ENCODE data around the gene SUFU. TPM values are rescaled to one million over a fixed set of nuclear protein-coding genes. Genes with fewer than 3 reads are reported as not detected.

Gene SUFU
- total and polyA plus RNA-seq, 10 donors, result 2.0 to 21.9 (median 13.0) TPM

DNA sequence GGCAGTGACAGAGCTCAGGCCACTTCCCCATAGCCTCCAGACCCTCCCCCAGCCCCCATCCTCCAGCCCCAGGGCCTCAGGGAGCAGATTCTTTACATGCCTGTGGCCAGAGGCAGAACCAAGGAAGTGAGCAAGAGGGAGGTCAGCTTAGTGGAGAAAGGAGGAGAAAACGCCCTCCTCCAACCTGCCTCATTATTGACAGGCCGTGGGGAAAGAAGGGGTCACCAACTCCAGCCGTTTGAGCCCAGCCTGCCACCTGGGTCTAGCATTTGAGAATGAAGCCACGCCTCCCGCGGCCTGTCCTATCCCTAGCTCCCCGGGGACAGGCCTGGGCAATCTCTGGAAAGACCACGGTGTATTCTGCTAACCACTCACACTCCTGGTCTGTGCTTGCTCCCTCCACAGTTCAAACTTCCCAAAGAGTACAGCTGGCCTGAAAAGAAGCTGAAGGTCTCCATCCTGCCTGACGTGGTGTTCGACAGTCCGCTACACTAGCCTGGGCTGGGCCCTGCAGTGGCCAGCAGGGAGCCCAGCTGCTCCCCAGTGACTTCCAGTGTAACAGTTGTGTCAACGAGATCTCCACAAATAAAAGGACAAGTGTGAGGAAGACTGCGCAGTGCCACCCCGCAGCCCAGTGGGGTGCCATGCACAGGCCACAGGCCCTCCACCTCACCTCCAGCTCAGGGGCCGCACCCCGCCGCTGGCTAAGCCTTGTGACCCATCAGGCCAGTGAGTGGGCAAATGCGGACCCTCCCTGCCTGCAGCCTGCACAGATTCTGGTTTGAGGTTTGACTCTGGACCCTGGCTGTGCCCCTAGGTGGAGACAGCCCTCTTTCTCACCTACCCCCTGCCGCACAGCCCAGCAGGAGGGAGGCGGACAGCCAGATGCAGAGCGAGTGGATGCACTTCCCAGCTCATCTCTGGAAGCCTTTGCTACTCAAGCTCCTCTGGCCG, 126.2 kb downstream of the SUFU start:
- peak; percentile 66 for DNase-seq
- WGBS, 5 donors, result 84 to 91% (median 88%) methylated on average over 16 to 22 of the region's 22 CpGs
- H3K4me1 ChIP-seq, result peaks cover 36 to 100% (median 71%) of the 10 kb centered on the region in 6 donors
- peak overlapping the region in 7 of 8 donors; percentile 23 to 86 (median 79) for H3K27ac ChIP-seq
- intact Hi-C loops (cut with DNase I; ENCODE audit: low total_unique reads), result no loop called here
- H3K9me3 ChIP-seq, result no peaks in the 10 kb centered on the region
- peaks cover 0 to 53% (median 8%) of the 10 kb centered on the region in 6 donors for H3K36me3 ChIP-seq
- TF ChIP-seq, protein P1, sequence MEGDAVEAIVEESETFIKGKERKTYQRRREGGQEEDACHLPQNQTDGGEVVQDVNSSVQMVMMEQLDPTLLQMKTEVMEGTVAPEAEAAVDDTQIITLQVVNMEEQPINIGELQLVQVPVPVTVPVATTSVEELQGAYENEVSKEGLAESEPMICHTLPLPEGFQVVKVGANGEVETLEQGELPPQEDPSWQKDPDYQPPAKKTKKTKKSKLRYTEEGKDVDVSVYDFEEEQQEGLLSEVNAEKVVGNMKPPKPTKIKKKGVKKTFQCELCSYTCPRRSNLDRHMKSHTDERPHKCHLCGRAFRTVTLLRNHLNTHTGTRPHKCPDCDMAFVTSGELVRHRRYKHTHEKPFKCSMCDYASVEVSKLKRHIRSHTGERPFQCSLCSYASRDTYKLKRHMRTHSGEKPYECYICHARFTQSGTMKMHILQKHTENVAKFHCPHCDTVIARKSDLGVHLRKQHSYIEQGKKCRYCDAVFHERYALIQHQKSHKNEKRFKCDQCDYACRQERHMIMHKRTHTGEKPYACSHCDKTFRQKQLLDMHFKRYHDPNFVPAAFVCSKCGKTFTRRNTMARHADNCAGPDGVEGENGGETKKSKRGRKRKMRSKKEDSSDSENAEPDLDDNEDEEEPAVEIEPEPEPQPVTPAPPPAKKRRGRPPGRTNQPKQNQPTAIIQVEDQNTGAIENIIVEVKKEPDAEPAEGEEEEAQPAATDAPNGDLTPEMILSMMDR (IDR thresholded peaks at IDR 0.05 in 8 of 11, conservative IDR thresholded peaks at IDR 0.05 in 3 of 11), result no peak
- no peak for TF ChIP-seq POLR2AphosphoS5 (IDR thresholded peaks at IDR 0.05)
- TF ChIP-seq POLR2A (IDR thresholded peaks at IDR 0.05), result no peak
- no peaks in the 10 kb centered on the region for H3K27me3 ChIP-seq (replicated peaks in 1 of 7)
- no peak overlapping the region for H3K4me3 ChIP-seq

DNA sequence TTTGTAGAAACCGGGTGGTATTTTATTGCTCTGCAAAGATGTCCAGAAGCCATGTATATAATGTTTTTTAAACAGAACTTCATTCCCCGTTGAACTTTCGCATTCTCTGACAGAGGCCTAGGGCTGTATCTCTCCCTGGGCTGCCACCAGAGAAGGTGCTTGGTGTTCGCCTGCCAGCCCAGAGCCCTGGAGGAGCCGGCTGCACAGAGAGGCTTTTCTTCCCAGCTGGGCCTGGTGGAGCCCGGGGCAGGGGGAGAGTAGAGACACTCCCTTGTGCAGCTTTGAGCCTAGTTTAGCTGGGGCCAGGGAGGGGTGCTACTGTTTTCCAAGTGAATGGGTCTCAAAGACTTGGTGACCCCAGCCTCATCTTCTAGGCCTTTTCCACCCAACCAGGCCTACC, 126.9 kb downstream of the SUFU start:
- DNase-seq, result peak; percentile 44
- WGBS, 5 donors, result 90 to 92% (median 91%) methylated on average over 6 of the region's 6 CpGs
- H3K27me3 ChIP-seq (replicated peaks in 1 of 7), result no peaks in the 10 kb centered on the region
- H3K27ac ChIP-seq, result peak overlapping the region in 5 of 8 donors; percentile 18 to 88 (median 86)
- H3K9me3 ChIP-seq, result no peaks in the 10 kb centered on the region
- peaks cover 43 to 100% (median 73%) of the 10 kb centered on the region in 6 donors for H3K4me1 ChIP-seq
- TF ChIP-seq POLR2AphosphoS5 (IDR thresholded peaks at IDR 0.05) (no peak), POLR2A (IDR thresholded peaks at IDR 0.05) (no peak)
- TF ChIP-seq, protein P1 (IDR thresholded peaks at IDR 0.05 in 8 of 11, conservative IDR thresholded peaks at IDR 0.05 in 3 of 11), result no peak
- intact Hi-C loops (cut with DNase I; ENCODE audit: low total_unique reads), result no loop called here
- no peak overlapping the region for H3K4me3 ChIP-seq
- H3K36me3 ChIP-seq, result peaks cover 0 to 53% (median 8%) of the 10 kb centered on the region in 6 donors

- peak overlapping the region in 7 of 8 donors; percentile 77 to 88 (median 81) for H3K27ac ChIP-seq
- no peaks in the 10 kb centered on the region for H3K27me3 ChIP-seq (replicated peaks in 1 of 7)
- 81 to 87% (median 83%) methylated on average over 10 of the region's 10 CpGs for WGBS, 5 donors
- no peak for TF ChIP-seq POLR2AphosphoS5 (IDR thresholded peaks at IDR 0.05)
- TF ChIP-seq, protein P1 (IDR thresholded peaks at IDR 0.05 in 8 of 11, conservative IDR thresholded peaks at IDR 0.05 in 3 of 11), result no peak
- no peak for TF ChIP-seq POLR2A (IDR thresholded peaks at IDR 0.05)
- DNase-seq, result peak; percentile 49
- peaks cover 0 to 52% (median 8%) of the 10 kb centered on the region in 6 donors for H3K36me3 ChIP-seq
- no peak overlapping the region for H3K4me3 ChIP-seq
- peaks cover 46 to 99% (median 73%) of the 10 kb centered on the region in 6 donors for H3K4me1 ChIP-seq
- no peaks in the 10 kb centered on the region for H3K9me3 ChIP-seq
- intact Hi-C loops (cut with DNase I; ENCODE audit: low total_unique reads), result no loop called here
Measured at GRCh38 chr10:102631525-102632393, 128.0 kb downstream of the SUFU start.

Data from spleen (tissue), 11 donors.